GM12878 (cell line): ENCODE results near the gene RALGAPA1. TPM values are rescaled to one million over a fixed set of nuclear protein-coding genes. Genes with fewer than 3 reads are reported as not detected.
A peak's percentile ranks its signal among the peaks of the same experiment; 100 is the strongest.

Source experiments
- ATAC-seq: fragments of 200-7000 bp; cut with Tn5 transposase; 3 replicates; pipeline ENCODE4 v1.9.1; 2020; ENCODE audit warnings: mild to moderate bottlenecking, moderate library complexity
- BruUV-seq: library from RNA; stranded (reverse); fragments of 400-500 nt; replicated peaks from 2 replicates; lab custom pipeline; 2021; lab: Mats Ljungman, UMichigan
- CTCF ChIA-PET: fragments of 300-600 bp; sonication (Branson Sonifier 250); formaldehyde crosslinking; extraction: SDS; loops from one replicate; lab custom pipeline; 2021; ENCODE audit warnings: inconsistent platforms; lab: Yijun Ruan, JAX
- POLR2A ChIA-PET: fragments of 350-600 bp; formaldehyde crosslinking; extraction: SDS; loops from one replicate; lab custom pipeline; 2021; ENCODE audit warnings: inconsistent platforms; lab: Charles Lee
- RAD21 ChIA-PET: fragments of 300-600 bp; sonication (Branson Sonifier 250); formaldehyde crosslinking; loops from one replicate; lab custom pipeline; 2023; ENCODE audit warnings: antibody characterized with exemption; ENCODE audit not compliant: unreplicated experiment; lab: Charles Lee
- SMC1A ChIA-PET: fragments of 300-600 bp; sonication (Branson Sonifier 250); formaldehyde crosslinking; loops from one replicate; lab custom pipeline; 2023; ENCODE audit not compliant: unreplicated experiment, uncharacterized antibody; lab: Charles Lee
- DNase-seq: peaks from one replicate; pipeline ENCODE4 v3.0.0-alpha.2; 2011; ENCODE audit warnings: low read depth, low spot score
- FAIRE-seq: peaks from 3 replicates; lab custom pipeline; 2011; peaks lifted over from hg19 to GRCh38; lab: Jason Lieb, UNC
- H2AFZ ChIP-seq: 2 replicates; pipeline ENCODE4 v1.6.0; 2011; ENCODE audit warnings: low read depth, low read length, control low read depth; ENCODE audit not compliant: control insufficient read depth
- H3K27ac ChIP-seq: 2 replicates; pipeline ENCODE4 v1.5.1; 2011; ENCODE audit warnings: control low read depth; ENCODE audit not compliant: control insufficient read depth, insufficient read depth
- H3K27me3 ChIP-seq, 2 experiments: replicated peaks in 1 of 2; 2 replicates each; pipeline versions ENCODE4 v1.6.0 to v1.6.1; 2011; ENCODE audit warnings: low read length in 1 of 2; ENCODE audit not compliant: control insufficient read depth in 2 of 2, insufficient read depth in 2 of 2
- H3K36me3 ChIP-seq, 2 experiments: 2 replicates each; pipeline ENCODE4 v1.5.1; 2011; ENCODE audit warnings: low read length in 1 of 2; ENCODE audit not compliant: control insufficient read depth in 2 of 2, insufficient read depth in 2 of 2
- H3K4me1 ChIP-seq: 2 replicates; pipeline ENCODE4 v1.6.1; 2011; ENCODE audit warnings: mild to moderate bottlenecking, low read length, moderate library complexity, mixed read lengths; ENCODE audit not compliant: control insufficient read depth, insufficient read depth
- H3K4me2 ChIP-seq: 2 replicates; pipeline ENCODE4 v1.6.0; 2011; ENCODE audit warnings: control low read depth; ENCODE audit not compliant: control insufficient read depth, insufficient read depth
- H3K4me3 ChIP-seq: fragments of 200-600 bp; sonication (generic); 2 replicates; pipeline ENCODE4 v1.5.1; 2016
- H3K79me2 ChIP-seq: 2 replicates; pipeline ENCODE4 v1.6.0; 2011; ENCODE audit warnings: low read length; ENCODE audit not compliant: control insufficient read depth, insufficient read depth
- H3K9ac ChIP-seq: 2 replicates; pipeline ENCODE4 v1.8.0; 2011; ENCODE audit warnings: low read length, control low read depth, mixed read lengths; ENCODE audit not compliant: control insufficient read depth, insufficient read depth
- H3K9me3 ChIP-seq: replicated peaks from 3 replicates; pipeline ENCODE4 v1.5.1; 2011; ENCODE audit warnings: mild to moderate bottlenecking, low read length; ENCODE audit not compliant: control insufficient read depth, insufficient read depth
- H4K20me1 ChIP-seq: 2 replicates; pipeline ENCODE4 v1.6.0; 2011; ENCODE audit not compliant: control insufficient read depth, insufficient read depth
- NFYA ChIP-seq: IDR thresholded peaks from 2 replicates; pipeline ENCODE4 v1.6.1; 2011; ENCODE audit warnings: low read depth, mild to moderate bottlenecking, low read length, improper control_type of control experiment, borderline replicate concordance
- POLR2AphosphoS5 ChIP-seq: IDR thresholded peaks from 2 replicates; pipeline ENCODE4 v1.6.1; 2011; ENCODE audit warnings: mild to moderate bottlenecking, low read length, inconsistent platforms
- SRF ChIP-seq, 2 experiments: IDR thresholded peaks; 2 replicates each; pipeline ENCODE4 v1.6.1; 2011; ENCODE audit warnings: low read depth in 2 of 2, low read length in 2 of 2, mild to moderate bottlenecking in 1 of 2, moderate library complexity in 1 of 2
- TCF7 ChIP-seq: IDR thresholded peaks from 2 replicates; pipeline ENCODE4 v1.6.1; 2014; ENCODE audit warnings: antibody characterized with exemption, borderline replicate concordance
- WGBS: methylation state at CpG from one replicate; pipeline ENCODE4 v1.1.6; 2016; ENCODE audit warnings: low lambda C conversion rate; ENCODE audit not compliant: insufficient replicate concordance, insufficient coverage; ENCODE audit errors: missing lambda C conversion rate; 5-methylcytosine and 5-hydroxymethylcytosine counted together
- in situ Hi-C: fragments of 300-500 bp; cut with MboI; formaldehyde crosslinking; loops from 9 replicates; pipeline ENCODE4 v1.14.3; 2018; ENCODE audit warnings: mixed read lengths
- intact Hi-C: fragments of 100-400 bp; cut with micrococcal nuclease; formaldehyde crosslinking; loops from one replicate; pipeline ENCODE4 v1.14.2; 2022; ENCODE audit not compliant: unreplicated experiment
- polyA plus RNA-seq, 11 experiments: library from polyadenylated mRNA; depleted of rRNA in 4 of 11; unstranded in 6 of 11; stranded (reverse) in 5 of 11; fragments of >200 nt; fragmentation: Nextera tagmentation in 4 of 11; fragmentation: Illumina TruSeq in 1 of 11; extraction: Ambion mirVana in 4 of 11; extraction: Trizol in 1 of 11; gene quantifications; 1 replicate in 1 of 11; 2 replicates in 10 of 11; pipeline versions ENCODE4 v1.2.1 to v1.2.3, GENCODE V29; 2011 to 2016; ENCODE audit warnings: inconsistent platforms in 2 of 11, missing spikeins in 2 of 11, low read depth in 1 of 11
- total RNA-seq, 4 experiments: library from RNA; depleted of rRNA in 3 of 4; stranded (reverse); fragments of >200 nt in 3 of 4; fragmentation: Illumina TruSeq in 1 of 4; extraction: Trizol in 1 of 4; gene quantifications; 2 replicates each; pipeline versions ENCODE4 v1.2.1 to v1.2.3, GENCODE V29; 2013 to 2021
- TF ChIP-seq, protein P1 (sequence below): fragments of 450-650 bp; IDR thresholded peaks from 2 replicates; pipeline ENCODE4 v1.6.1; 2018; ENCODE audit warnings: mild to moderate bottlenecking, low read depth, moderate library complexity; ENCODE audit not compliant: partially characterized antibody
- TF ChIP-seq, protein P2 (sequence below): fragments of 450-650 bp; IDR thresholded peaks from 2 replicates; pipeline ENCODE4 v1.6.1; 2016; ENCODE audit warnings: mild to moderate bottlenecking

The RALGAPA1 gene
- total and polyA plus RNA-seq, 10 of the 15 experiments (the other 5 are each of a cell fraction or from before 2014, with no cell fraction given), result 5.6 to 26.7 (median 14.7) TPM

DNA sequence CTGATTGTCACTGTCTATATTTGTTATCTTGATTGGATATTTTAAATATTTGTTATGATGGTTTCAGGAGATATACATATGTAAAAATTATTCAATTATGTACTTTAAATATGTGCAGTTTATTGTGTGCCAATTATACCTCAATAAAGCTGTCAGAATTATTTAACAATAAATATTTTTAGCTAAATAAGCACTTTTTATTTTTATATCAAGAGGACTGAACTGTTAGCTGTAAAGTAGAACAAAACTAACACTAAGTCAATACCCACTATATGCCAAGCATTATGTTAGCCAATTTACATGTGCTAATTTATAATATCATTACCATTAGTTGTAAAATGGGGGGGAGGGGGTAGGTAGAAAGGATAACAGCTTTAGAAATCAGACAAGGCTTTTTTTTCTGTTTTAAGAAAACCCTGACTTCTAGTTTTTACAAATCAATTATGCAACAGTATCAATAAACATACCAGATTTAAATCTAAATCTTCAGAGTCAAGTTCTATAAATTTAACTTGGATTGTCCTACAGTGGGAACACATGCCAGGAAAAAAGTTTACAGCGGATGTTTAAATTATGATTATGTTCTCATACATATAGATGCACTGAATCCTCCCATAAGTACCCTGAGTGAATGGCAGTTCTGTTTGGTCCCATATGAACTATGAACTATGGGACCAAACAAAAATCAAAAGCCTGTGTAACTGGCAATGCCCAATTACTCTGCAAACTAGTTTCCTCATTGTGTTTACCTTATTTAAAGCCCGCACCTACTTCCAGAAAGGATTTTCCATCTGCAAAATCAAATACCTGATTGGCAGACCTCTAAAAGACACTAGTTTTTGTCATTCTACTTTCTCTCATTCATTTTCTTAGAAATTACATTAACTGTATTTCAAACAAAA lies 2.8 kb downstream of the RALGAPA1 start:
- DNase-seq (no peak), ATAC-seq (no peak), FAIRE-seq (no peak)
- no TSS peak for BruUV-seq
- in situ Hi-C loops, result no loop called here
- CTCF ChIA-PET, result interaction anchor here (0.8 to 4.8 kb wide), 5 partner anchors 10 to 390 kb away, joined by 3 to 42 read pairs (median 3); no protein-coding TSS in a partner anchor
- Histone ChIP-seq H3K27ac (no peak overlapping the region), H3K36me3 (no peaks in the 10 kb centered on the region), H3K9ac (no peak overlapping the region), H3K4me3 (no peak overlapping the region), H4K20me1 (no peaks in the 10 kb centered on the region), H3K27me3 (no peaks in the 10 kb centered on the region), H3K9me3 (no peaks in the 10 kb centered on the region), H3K4me1 (no peaks in the 10 kb centered on the region), H2AFZ (no peak overlapping the region), H3K79me2 (peaks cover 11% of the 10 kb centered on the region), H3K4me2 (peak overlapping the region; percentile 57)
- SMC1A ChIA-PET, result interaction anchor here (0.9 to 2.6 kb wide), 6 partner anchors 9 to 77 kb away, joined by 3 to 10 read pairs (median 6); no protein-coding TSS in a partner anchor
- WGBS, result 98% methylated on average over 2 of the region's 2 CpGs
- RAD21 ChIA-PET, result interaction anchor here (0.7 to 1.9 kb wide), 3 partner anchors 10 to 13 kb away, joined by 3 to 11 read pairs (median 3); no protein-coding TSS in a partner anchor
- intact Hi-C loops, result loop anchor here (5.0 kb wide), 1 partner anchor 119 kb away; no protein-coding TSS in a partner anchor
- TF ChIP-seq, protein P1, sequence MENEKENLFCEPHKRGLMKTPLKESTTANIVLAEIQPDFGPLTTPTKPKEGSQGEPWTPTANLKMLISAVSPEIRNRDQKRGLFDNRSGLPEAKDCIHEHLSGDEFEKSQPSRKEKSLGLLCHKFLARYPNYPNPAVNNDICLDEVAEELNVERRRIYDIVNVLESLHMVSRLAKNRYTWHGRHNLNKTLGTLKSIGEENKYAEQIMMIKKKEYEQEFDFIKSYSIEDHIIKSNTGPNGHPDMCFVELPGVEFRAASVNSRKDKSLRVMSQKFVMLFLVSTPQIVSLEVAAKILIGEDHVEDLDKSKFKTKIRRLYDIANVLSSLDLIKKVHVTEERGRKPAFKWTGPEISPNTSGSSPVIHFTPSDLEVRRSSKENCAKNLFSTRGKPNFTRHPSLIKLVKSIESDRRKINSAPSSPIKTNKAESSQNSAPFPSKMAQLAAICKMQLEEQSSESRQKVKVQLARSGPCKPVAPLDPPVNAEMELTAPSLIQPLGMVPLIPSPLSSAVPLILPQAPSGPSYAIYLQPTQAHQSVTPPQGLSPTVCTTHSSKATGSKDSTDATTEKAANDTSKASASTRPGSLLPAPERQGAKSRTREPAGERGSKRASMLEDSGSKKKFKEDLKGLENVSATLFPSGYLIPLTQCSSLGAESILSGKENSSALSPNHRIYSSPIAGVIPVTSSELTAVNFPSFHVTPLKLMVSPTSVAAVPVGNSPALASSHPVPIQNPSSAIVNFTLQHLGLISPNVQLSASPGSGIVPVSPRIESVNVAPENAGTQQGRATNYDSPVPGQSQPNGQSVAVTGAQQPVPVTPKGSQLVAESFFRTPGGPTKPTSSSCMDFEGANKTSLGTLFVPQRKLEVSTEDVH, result no peak
- TF ChIP-seq TCF7 (no peak), SRF (IDR thresholded peaks at IDR 0.05; ENCODE audit: low read depth in 2 of 2, low read length in 2 of 2) (no peak), NFYA (no peak), POLR2AphosphoS5 (no peak)
- TF ChIP-seq, protein P2, sequence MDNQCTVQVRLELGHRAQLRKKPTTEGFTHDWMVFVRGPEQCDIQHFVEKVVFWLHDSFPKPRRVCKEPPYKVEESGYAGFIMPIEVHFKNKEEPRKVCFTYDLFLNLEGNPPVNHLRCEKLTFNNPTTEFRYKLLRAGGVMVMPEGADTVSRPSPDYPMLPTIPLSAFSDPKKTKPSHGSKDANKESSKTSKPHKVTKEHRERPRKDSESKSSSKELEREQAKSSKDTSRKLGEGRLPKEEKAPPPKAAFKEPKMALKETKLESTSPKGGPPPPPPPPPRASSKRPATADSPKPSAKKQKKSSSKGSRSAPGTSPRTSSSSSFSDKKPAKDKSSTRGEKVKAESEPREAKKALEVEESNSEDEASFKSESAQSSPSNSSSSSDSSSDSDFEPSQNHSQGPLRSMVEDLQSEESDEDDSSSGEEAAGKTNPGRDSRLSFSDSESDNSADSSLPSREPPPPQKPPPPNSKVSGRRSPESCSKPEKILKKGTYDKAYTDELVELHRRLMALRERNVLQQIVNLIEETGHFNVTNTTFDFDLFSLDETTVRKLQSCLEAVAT, result 0 out of 2 replicates have a peak, but pooled peaks have one; percentile 43
- POLR2A ChIA-PET, result interaction anchor here (0.9 to 1.2 kb wide), 4 partner anchors 9 to 30 kb away, joined by 3 to 8 read pairs (median 4); partner anchors contain the start of gene BRMS1L
